B cell (primary cell): ENCODE data around the gene TPMT. TPM values are rescaled to one million over a fixed set of nuclear protein-coding genes. Genes with fewer than 3 reads are reported as not detected.
"Not testable (repeated sequence)": the region's sequence is repeated elsewhere in the genome, so short reads cannot be mapped to it uniquely, and the experiment has no call there.

Experiments used
- ATAC-seq: fragments of 200-7000 bp; cut with Tn5 transposase; one replicate; pipeline ENCODE4 v1.10.0; 2021; ENCODE audit warnings: low read depth, mild to moderate bottlenecking, moderate number of reproducible peaks, moderate library complexity
- CTCF ChIA-PET: fragments of 350-600 bp; sonication (Branson Sonifier 250); formaldehyde crosslinking; loops from one replicate; lab custom pipeline; 2021; ENCODE audit warnings: antibody characterized with exemption, inconsistent platforms; lab: Charles Lee
- POLR2A ChIA-PET: fragments of 350-600 bp; sonication (Branson Sonifier 250); formaldehyde crosslinking; loops from one replicate; lab custom pipeline; 2021; ENCODE audit warnings: antibody characterized with exemption; lab: Charles Lee
- DNase-seq: peaks from one replicate; pipeline ENCODE4 v3.0.0; 2013
- H2AFZ ChIP-seq: 2 replicates; pipeline ENCODE4 v1.6.1; 2012; ENCODE audit warnings: mild to moderate bottlenecking, low read depth, low read length; ENCODE audit not compliant: insufficient read depth, poor library complexity, severe bottlenecking
- H3K27ac ChIP-seq, 2 donors: 1 replicate in 1 of 2; 2 replicates in 1 of 2; pipeline ENCODE4 v1.5.1; 2012 to 2013; ENCODE audit warnings: low read length in 2 of 2, mild to moderate bottlenecking in 2 of 2, moderate library complexity in 1 of 2
- H3K27me3 ChIP-seq, 4 experiments: fragments of 200-600 bp in 1 of 4; sonication (generic) in 1 of 4; replicated peaks in 1 of 4; 1 replicate in 2 of 4; 2 replicates in 2 of 4; pipeline versions ENCODE4 v1.6.1 to v1.7.0; 2013 to 2016; ENCODE audit warnings: low read length in 3 of 4, mild to moderate bottlenecking in 2 of 4, mixed read lengths in 1 of 4, moderate library complexity in 1 of 4; ENCODE audit not compliant: insufficient read depth in 4 of 4, control insufficient read depth in 3 of 4; ENCODE audit errors: control extremely low read depth in 1 of 4
- H3K36me3 ChIP-seq, 2 experiments: replicated peaks in 1 of 2; 1 replicate in 1 of 2; 2 replicates in 1 of 2; pipeline versions ENCODE4 v1.6.1 to v1.7.1; 2013; ENCODE audit warnings: low read length in 1 of 2; ENCODE audit not compliant: insufficient read depth in 2 of 2, control insufficient read depth in 1 of 2; ENCODE audit errors: control extremely low read depth in 1 of 2, extremely low read depth in 1 of 2
- H3K4me1 ChIP-seq, 2 donors: fragments of 200-600 bp in 1 of 2; sonication (generic) in 1 of 2; 1 replicate in 1 of 2; 2 replicates in 1 of 2; pipeline versions ENCODE4 v1.5.1 to v1.6.1; 2013 to 2017; ENCODE audit warnings: low read length in 2 of 2; ENCODE audit not compliant: control insufficient read depth in 2 of 2, insufficient read depth in 2 of 2
- H3K4me2 ChIP-seq: replicated peaks from 2 replicates; pipeline ENCODE3; 2012; ENCODE audit warnings: mild to moderate bottlenecking, low read depth, low read length; ENCODE audit not compliant: poor library complexity, severe bottlenecking
- H3K4me3 ChIP-seq, 5 experiments: fragments of 200-600 bp in 1 of 5; sonication (generic) in 1 of 5; 1 replicate in 3 of 5; 2 replicates in 2 of 5; pipeline versions ENCODE4 v1.5.1 to v1.7.0; 2011 to 2016; ENCODE audit warnings: low read length in 4 of 5, mild to moderate bottlenecking in 4 of 5, low read depth in 2 of 5, control low read depth in 1 of 5, moderate library complexity in 1 of 5; ENCODE audit not compliant: insufficient read depth in 1 of 5; ENCODE audit errors: control extremely low read depth in 1 of 5, extremely low read depth in 1 of 5
- H3K79me2 ChIP-seq: fragments of 200-600 bp; sonication (generic); one replicate; pipeline ENCODE4 v1.6.0; 2016; ENCODE audit warnings: low read length; ENCODE audit not compliant: control insufficient read depth, insufficient read depth
- H3K9ac ChIP-seq: fragments of 200-600 bp; sonication (generic); 2 replicates; pipeline ENCODE4 v1.6.1; 2017; ENCODE audit warnings: mild to moderate bottlenecking, low read length, moderate library complexity
- H3K9me3 ChIP-seq, 3 donors: one replicate each; pipeline versions ENCODE4 v1.6.1 to v1.7.1; 2013; ENCODE audit warnings: low read length in 2 of 3; ENCODE audit not compliant: control insufficient read depth in 2 of 3, insufficient read depth in 1 of 3; ENCODE audit errors: control extremely low read depth in 1 of 3
- H4K20me1 ChIP-seq: 2 replicates; pipeline ENCODE4 v1.6.0; 2012; ENCODE audit warnings: mild to moderate bottlenecking, low read length; ENCODE audit not compliant: insufficient read depth, control insufficient read depth, poor library complexity, severe bottlenecking
- H3K27ac Mint-ChIP-seq: one replicate; pipeline ENCODE4 v1.8.0; 2021; ENCODE audit warnings: mixed read lengths
- H3K27me3 Mint-ChIP-seq: one replicate; pipeline ENCODE4 v1.8.0; 2021; ENCODE audit warnings: mixed read lengths
- H3K4me1 Mint-ChIP-seq: one replicate; pipeline ENCODE4 v1.8.0; 2021; ENCODE audit warnings: mixed read lengths
- H3K4me3 Mint-ChIP-seq: one replicate; pipeline ENCODE4 v1.8.0; 2021; ENCODE audit warnings: mixed read lengths
- H3K9me3 Mint-ChIP-seq: one replicate; pipeline ENCODE4 v1.8.0; 2022; ENCODE audit warnings: mixed read lengths; ENCODE audit not compliant: insufficient read depth
- EZH2 ChIP-seq: IDR thresholded peaks from 2 replicates; pipeline ENCODE4 v1.6.1; 2012; ENCODE audit warnings: borderline replicate concordance, low read depth, mild to moderate bottlenecking, moderate library complexity, low read length; ENCODE audit not compliant: insufficient read depth, poor library complexity, severe bottlenecking
- WGBS: methylation state at CpG from one replicate; pipeline ENCODE4 v1.1.5; 2013; ENCODE audit warnings: missing lambda C conversion rate; ENCODE audit not compliant: insufficient coverage; 5-methylcytosine and 5-hydroxymethylcytosine counted together
- intact Hi-C: fragments of 100-400 bp; cut with micrococcal nuclease; formaldehyde crosslinking; loops from one replicate; pipeline ENCODE4 v1.10.0; 2022
- polyA plus RNA-seq: library from polyadenylated mRNA; depleted of rRNA; stranded (reverse); fragments of >200 nt; gene quantifications from 2 replicates; pipeline ENCODE4 v1.2.3, GENCODE V29; 2012
- total RNA-seq, 2 donors: library from RNA; stranded (reverse); fragments of 120-200 nt in 1 of 2; gene quantifications; 1 replicate in 1 of 2; 2 replicates in 1 of 2; pipeline versions ENCODE4 v1.2.3 to v1.2.4, GENCODE V29; 2013 to 2022
- TF ChIP-seq, protein P1 (sequence below): fragments of 200-600 bp; IDR thresholded peaks from one replicate; pipeline ENCODE4 v1.8.0; 2022; ENCODE audit warnings: antibody characterized with exemption, mild to moderate bottlenecking

The TPMT gene
- total and polyA plus RNA-seq, 2 donors (not counting 1 experiment from before 2014, with no cell fraction given): 1.9 to 2.5 TPM

DNA sequence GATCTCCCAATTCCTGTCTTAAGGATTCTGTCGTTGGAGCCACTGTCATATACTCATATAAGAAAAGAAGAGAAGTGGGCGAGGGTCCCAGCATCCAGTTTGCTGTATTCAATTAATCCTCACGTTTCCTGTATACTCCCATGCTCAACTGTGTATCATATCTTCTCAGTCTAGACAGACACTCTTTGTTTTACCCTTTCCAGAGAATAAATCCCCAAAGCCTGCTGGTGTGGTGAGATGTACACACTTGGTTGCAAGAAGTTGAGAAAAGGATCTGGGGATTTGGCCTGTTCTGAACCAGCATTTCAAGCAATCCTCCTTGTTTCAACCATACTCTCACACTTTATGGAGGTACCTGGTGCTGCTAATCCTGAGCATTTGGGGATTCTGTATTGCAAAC lies 3.1 kb downstream of the TPMT start:
- intact Hi-C loops: no loop called here
- H3K9me3 ChIP-seq: no peaks in the 10 kb centered on the region
- Mint-ChIP-seq H3K4me1 (peaks cover 23% of the 10 kb centered on the region), H3K9me3 (no peaks in the 10 kb centered on the region), H3K27ac (no peak overlapping the region), H3K27me3 (no peaks in the 10 kb centered on the region), H3K4me3 (no peak overlapping the region)
- H2AFZ ChIP-seq: no peak overlapping the region
- WGBS: no CpG with 5 or more reads among the region's 3 CpGs
- no peak for DNase-seq
- H3K4me1 ChIP-seq: peaks cover 25 to 29% of the 10 kb centered on the region in 2 donors
- H3K4me2 ChIP-seq: no peak overlapping the region
- TF ChIP-seq, protein P1, sequence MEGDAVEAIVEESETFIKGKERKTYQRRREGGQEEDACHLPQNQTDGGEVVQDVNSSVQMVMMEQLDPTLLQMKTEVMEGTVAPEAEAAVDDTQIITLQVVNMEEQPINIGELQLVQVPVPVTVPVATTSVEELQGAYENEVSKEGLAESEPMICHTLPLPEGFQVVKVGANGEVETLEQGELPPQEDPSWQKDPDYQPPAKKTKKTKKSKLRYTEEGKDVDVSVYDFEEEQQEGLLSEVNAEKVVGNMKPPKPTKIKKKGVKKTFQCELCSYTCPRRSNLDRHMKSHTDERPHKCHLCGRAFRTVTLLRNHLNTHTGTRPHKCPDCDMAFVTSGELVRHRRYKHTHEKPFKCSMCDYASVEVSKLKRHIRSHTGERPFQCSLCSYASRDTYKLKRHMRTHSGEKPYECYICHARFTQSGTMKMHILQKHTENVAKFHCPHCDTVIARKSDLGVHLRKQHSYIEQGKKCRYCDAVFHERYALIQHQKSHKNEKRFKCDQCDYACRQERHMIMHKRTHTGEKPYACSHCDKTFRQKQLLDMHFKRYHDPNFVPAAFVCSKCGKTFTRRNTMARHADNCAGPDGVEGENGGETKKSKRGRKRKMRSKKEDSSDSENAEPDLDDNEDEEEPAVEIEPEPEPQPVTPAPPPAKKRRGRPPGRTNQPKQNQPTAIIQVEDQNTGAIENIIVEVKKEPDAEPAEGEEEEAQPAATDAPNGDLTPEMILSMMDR: no peak
- no peak for TF ChIP-seq EZH2
- no peak for ATAC-seq
- H3K27ac ChIP-seq: no peak overlapping the region
- H3K9ac ChIP-seq: no peak overlapping the region
- ChIA-PET CTCF (no interaction called here), POLR2A (interaction anchor here (0.6 kb wide), 1 partner anchor 552 kb away, joined by 5 read pairs; the partner anchor contains the start of gene FAM8A1)
- H3K36me3 ChIP-seq: peaks cover 0 to 7% of the 10 kb centered on the region in 2 experiments
- H3K4me3 ChIP-seq: no peak overlapping the region
- H4K20me1 ChIP-seq: no peaks in the 10 kb centered on the region
- H3K27me3 ChIP-seq: no peaks in the 10 kb centered on the region
- H3K79me2 ChIP-seq: peaks cover 7% of the 10 kb centered on the region

- CTCF ChIA-PET: not testable (repeated sequence)
Measured at GRCh38 chr6:18151391-18151790, 3.5 kb downstream of the TPMT start.

More at GRCh38 chr6:18151391-18151790, 3.5 kb downstream of the TPMT start:
- POLR2A ChIA-PET: interaction anchor here (0.6 kb wide), 1 partner anchor 551 kb away, joined by 5 read pairs; the partner anchor contains the start of gene FAM8A1
- H3K4me3 Mint-ChIP-seq, H3K9me3 Mint-ChIP-seq, H3K4me2 ChIP-seq, intact Hi-C loops, H3K9me3 ChIP-seq, H3K27ac ChIP-seq, H2AFZ ChIP-seq, DNase-seq, ATAC-seq, H4K20me1 ChIP-seq, H3K4me3 ChIP-seq, H3K27ac Mint-ChIP-seq, H3K36me3 ChIP-seq, H3K27me3 Mint-ChIP-seq, H3K27me3 ChIP-seq, H3K9ac ChIP-seq, H3K79me2 ChIP-seq: not testable (repeated sequence)
- 100% methylated on average over 3 of the region's 3 CpGs for WGBS
- peaks cover 21% of the 10 kb centered on the region for H3K4me1 Mint-ChIP-seq
- peaks cover 21 to 25% of the 10 kb centered on the region in 2 donors for H3K4me1 ChIP-seq
